H9 (cell line): ENCODE results near the gene DOLPP1. TPM values are rescaled to one million over a fixed set of nuclear protein-coding genes. Genes with fewer than 3 reads are reported as not detected.

Experiments used
- DNase-seq: peaks from one replicate; pipeline ENCODE4 v3.0.0-alpha.2; 2017
- H2AFZ ChIP-seq: one replicate; pipeline ENCODE4 v1.6.1; 2013; ENCODE audit warnings: mild to moderate bottlenecking, low read length, control low read depth, moderate library complexity
- H2AK5ac ChIP-seq: 2 replicates; pipeline ENCODE4 v1.6.1; 2013; ENCODE audit warnings: low read length, control low read depth, mixed read lengths; ENCODE audit not compliant: insufficient read length
- H2BK120ac ChIP-seq: one replicate; pipeline ENCODE4 v1.6.1; 2013; ENCODE audit warnings: low read depth, mild to moderate bottlenecking, low read length, control low read depth, inconsistent platforms; ENCODE audit not compliant: poor library complexity, severe bottlenecking
- H2BK12ac ChIP-seq: 2 replicates; pipeline ENCODE4 v1.6.1; 2013; ENCODE audit warnings: low read length, control low read depth, mixed read lengths, low read depth; ENCODE audit not compliant: insufficient read length
- H2BK15ac ChIP-seq: 2 replicates; pipeline ENCODE4 v1.6.1; 2013; ENCODE audit warnings: low read depth, low read length, control low read depth
- H2BK20ac ChIP-seq: one replicate; pipeline ENCODE4 v1.6.1; 2013; ENCODE audit warnings: low read depth, mild to moderate bottlenecking, low read length, control low read depth, inconsistent platforms; ENCODE audit not compliant: poor library complexity, severe bottlenecking
- H2BK5ac ChIP-seq: 2 replicates; pipeline ENCODE4 v1.6.1; 2013; ENCODE audit warnings: low read length, control low read depth, mixed read lengths; ENCODE audit not compliant: insufficient read length
- H3K14ac ChIP-seq: 2 replicates; pipeline ENCODE4 v1.6.1; 2013; ENCODE audit warnings: low read length, control low read depth; ENCODE audit not compliant: insufficient read depth
- H3K18ac ChIP-seq: 2 replicates; pipeline ENCODE4 v1.6.1; 2013; ENCODE audit warnings: low read depth, mild to moderate bottlenecking, mixed read lengths, low read length, control low read depth; ENCODE audit not compliant: insufficient read length
- H3K23ac ChIP-seq: 2 replicates; pipeline ENCODE4 v1.6.1; 2013; ENCODE audit warnings: low read length, control low read depth, mixed read lengths, low read depth; ENCODE audit not compliant: insufficient read length
- H3K23me2 ChIP-seq: 2 replicates; pipeline ENCODE4 v1.6.1; 2013; ENCODE audit warnings: low read depth, mild to moderate bottlenecking, mixed read lengths, low read length, control low read depth; ENCODE audit not compliant: insufficient read length, poor library complexity, severe bottlenecking
- H3K27ac ChIP-seq: 2 replicates; pipeline ENCODE4 v1.5.1; 2013; ENCODE audit warnings: low read length, control low read depth, mixed read lengths, low read depth; ENCODE audit not compliant: insufficient read length
- H3K27me3 ChIP-seq: 2 replicates; pipeline ENCODE4 v1.6.1; 2013; ENCODE audit warnings: low read length, control low read depth, inconsistent platforms; ENCODE audit not compliant: insufficient read depth
- H3K4ac ChIP-seq: 2 replicates; pipeline ENCODE4 v1.6.1; 2013; ENCODE audit warnings: low read depth, mild to moderate bottlenecking, control low read depth, inconsistent platforms, low read length, moderate library complexity
- H3K4me1 ChIP-seq: 2 replicates; pipeline ENCODE4 v1.6.1; 2013; ENCODE audit warnings: low read length, control low read depth, inconsistent platforms; ENCODE audit not compliant: insufficient read depth
- H3K4me2 ChIP-seq: 2 replicates; pipeline ENCODE4 v1.6.1; 2013; ENCODE audit warnings: low read length, control low read depth, mixed read lengths; ENCODE audit not compliant: insufficient read length, insufficient read depth
- H3K56ac ChIP-seq: 2 replicates; pipeline ENCODE4 v1.6.1; 2013; ENCODE audit warnings: low read depth, mild to moderate bottlenecking, mixed read lengths, low read length, control low read depth; ENCODE audit not compliant: insufficient read length
- H3K79me1 ChIP-seq: 2 replicates; pipeline ENCODE4 v1.6.1; 2013; ENCODE audit warnings: low read depth, mild to moderate bottlenecking, moderate library complexity, low read length, control low read depth, inconsistent platforms; ENCODE audit not compliant: insufficient read depth, poor library complexity, severe bottlenecking
- H3K79me2 ChIP-seq: 2 replicates; pipeline ENCODE4 v1.6.1; 2013; ENCODE audit warnings: low read length, control low read depth, inconsistent platforms; ENCODE audit not compliant: insufficient read depth
- H3K9ac ChIP-seq: 2 replicates; pipeline ENCODE4 v1.6.1; 2013; ENCODE audit warnings: low read length, control low read depth, mixed read lengths; ENCODE audit not compliant: insufficient read length; ENCODE audit errors: extremely low read depth
- H3K9me3 ChIP-seq: one replicate; pipeline ENCODE4 v1.6.1; 2013; ENCODE audit warnings: low read depth, low read length, inconsistent platforms; ENCODE audit not compliant: control insufficient read depth
- H3T11ph ChIP-seq: one replicate; pipeline ENCODE4 v1.6.1; 2013; ENCODE audit warnings: mild to moderate bottlenecking, low read length, control low read depth, inconsistent platforms
- H4K20me1 ChIP-seq: one replicate; pipeline ENCODE4 v1.6.1; 2013; ENCODE audit not compliant: control insufficient read depth, insufficient read length, insufficient read depth
- H4K5ac ChIP-seq: 2 replicates; pipeline ENCODE4 v1.6.1; 2013; ENCODE audit warnings: low read depth, mild to moderate bottlenecking, mixed read lengths, low read length, control low read depth; ENCODE audit not compliant: insufficient read length
- H4K8ac ChIP-seq: replicated peaks from 2 replicates; pipeline ENCODE4 v1.6.1; 2013; ENCODE audit warnings: low read length, control low read depth, mixed read lengths, low read depth; ENCODE audit not compliant: insufficient read length
- H4K91ac ChIP-seq: 2 replicates; pipeline ENCODE4 v1.6.1; 2013; ENCODE audit warnings: low read depth, mild to moderate bottlenecking, moderate library complexity, mixed read lengths, low read length, control low read depth; ENCODE audit not compliant: insufficient read length
- H3K27ac Mint-ChIP-seq, 3 experiments: 2 replicates in 2 of 3; 3 replicates in 1 of 3; pipeline ENCODE4 v1.8.0; 2020 to 2021; ENCODE audit warnings: mixed read lengths in 3 of 3, mild to moderate bottlenecking in 1 of 3, moderate library complexity in 1 of 3
- H3K27me3 Mint-ChIP-seq: 2 replicates; pipeline ENCODE4 v1.8.0; 2021; ENCODE audit warnings: low read depth, mild to moderate bottlenecking, moderate library complexity, mixed read lengths
- H3K36me3 Mint-ChIP-seq, 3 experiments: 2 replicates in 2 of 3; 3 replicates in 1 of 3; pipeline ENCODE4 v1.8.0; 2020 to 2021; ENCODE audit warnings: low read depth in 3 of 3, mixed read lengths in 3 of 3; ENCODE audit not compliant: insufficient read depth in 1 of 3
- H3K4me1 Mint-ChIP-seq, 2 experiments: 2 replicates each; pipeline ENCODE4 v1.8.0; 2020; ENCODE audit warnings: mixed read lengths in 2 of 2
- H3K4me3 Mint-ChIP-seq, 2 experiments: 2 replicates in 1 of 2; 3 replicates in 1 of 2; pipeline ENCODE4 v1.8.0; 2020 to 2021; ENCODE audit warnings: mild to moderate bottlenecking in 2 of 2, mixed read lengths in 2 of 2, moderate library complexity in 1 of 2
- H3K9me3 Mint-ChIP-seq, 2 experiments: 2 replicates in 1 of 2; 3 replicates in 1 of 2; pipeline ENCODE4 v1.8.0; 2020; ENCODE audit warnings: mild to moderate bottlenecking in 2 of 2, mixed read lengths in 2 of 2, moderate library complexity in 1 of 2
- WGBS: extraction: QIAGEN DNeasy Blood & Tissue Kit; methylation state at CpG from one replicate; pipeline ENCODE4 v1.1.7; 2013; ENCODE audit warnings: missing lambda C conversion rate, low lambda C conversion rate, mixed read lengths; ENCODE audit not compliant: insufficient read length; ENCODE audit errors: extremely low coverage; 5-methylcytosine and 5-hydroxymethylcytosine counted together
- total RNA-seq: library from RNA; stranded (reverse); gene quantifications from 2 replicates; pipeline ENCODE4 v1.2.1, GENCODE V29; 2021
- TF ChIP-seq, protein P1 (sequence below): fragments of 200-600 bp; sonication (generic); conservative IDR thresholded peaks from 3 replicates; pipeline ENCODE4 v1.8.0; 2021; ENCODE audit warnings: antibody characterized with exemption, mild to moderate bottlenecking

DOLPP1 gene
- total RNA-seq, 1 experiment from 2014 or later = 42.6 TPM

DNA sequence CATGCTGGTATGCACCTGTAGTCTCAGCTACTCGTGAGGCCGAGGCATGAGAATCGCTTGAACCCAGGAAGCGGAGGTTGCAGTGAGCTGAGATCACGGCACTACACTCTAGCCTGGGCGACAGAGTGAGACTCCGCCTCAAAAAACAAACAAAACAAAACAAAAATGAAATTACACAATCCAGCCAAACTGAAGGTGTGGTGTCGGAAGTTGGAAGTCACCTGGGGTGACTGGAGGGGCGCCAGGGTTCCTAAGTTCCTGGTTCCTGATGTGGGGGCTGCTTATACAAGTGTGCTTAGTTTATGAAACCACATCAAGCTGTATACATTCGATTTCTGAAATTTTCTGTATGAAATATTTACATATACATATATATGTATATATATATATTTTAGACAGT is 3.7 kb upstream of the DOLPP1 start:
- Histone ChIP-seq H2AK5ac (no peak overlapping the region), H3K23me2 (peaks cover 12% of the 10 kb centered on the region), H3K14ac (no peak overlapping the region), H4K91ac (no peak overlapping the region), H3T11ph (no peak overlapping the region), H3K56ac (no peak overlapping the region), H3K4me1 (no peaks in the 10 kb centered on the region; the same call in 1 of the 2 replicates), H3K27me3 (no peaks in the 10 kb centered on the region), H2AFZ (no peak overlapping the region), H4K8ac (no peak overlapping the region), H2BK20ac (no peak overlapping the region), H4K5ac (no peak overlapping the region), H2BK120ac (no peak overlapping the region), H3K79me2 (peaks cover 6% of the 10 kb centered on the region; the same call in 1 of the 2 replicates), H2BK5ac (no peak overlapping the region), H3K9me3 (no peaks in the 10 kb centered on the region), H3K27ac (no peak overlapping the region), H3K79me1 (peaks cover 2% of the 10 kb centered on the region), H3K18ac (no peak overlapping the region), H4K20me1 (no peaks in the 10 kb centered on the region), H2BK12ac (no peak overlapping the region), H2BK15ac (no peak overlapping the region), H3K23ac (no peak overlapping the region), H3K9ac (no peak overlapping the region), H3K4me2 (no peak overlapping the region), H3K4ac (no peak overlapping the region)
- TF ChIP-seq, protein P1, sequence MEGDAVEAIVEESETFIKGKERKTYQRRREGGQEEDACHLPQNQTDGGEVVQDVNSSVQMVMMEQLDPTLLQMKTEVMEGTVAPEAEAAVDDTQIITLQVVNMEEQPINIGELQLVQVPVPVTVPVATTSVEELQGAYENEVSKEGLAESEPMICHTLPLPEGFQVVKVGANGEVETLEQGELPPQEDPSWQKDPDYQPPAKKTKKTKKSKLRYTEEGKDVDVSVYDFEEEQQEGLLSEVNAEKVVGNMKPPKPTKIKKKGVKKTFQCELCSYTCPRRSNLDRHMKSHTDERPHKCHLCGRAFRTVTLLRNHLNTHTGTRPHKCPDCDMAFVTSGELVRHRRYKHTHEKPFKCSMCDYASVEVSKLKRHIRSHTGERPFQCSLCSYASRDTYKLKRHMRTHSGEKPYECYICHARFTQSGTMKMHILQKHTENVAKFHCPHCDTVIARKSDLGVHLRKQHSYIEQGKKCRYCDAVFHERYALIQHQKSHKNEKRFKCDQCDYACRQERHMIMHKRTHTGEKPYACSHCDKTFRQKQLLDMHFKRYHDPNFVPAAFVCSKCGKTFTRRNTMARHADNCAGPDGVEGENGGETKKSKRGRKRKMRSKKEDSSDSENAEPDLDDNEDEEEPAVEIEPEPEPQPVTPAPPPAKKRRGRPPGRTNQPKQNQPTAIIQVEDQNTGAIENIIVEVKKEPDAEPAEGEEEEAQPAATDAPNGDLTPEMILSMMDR = no peak
- peaks cover 3% of the 10 kb centered on the region; the same call in 1 of the 2 replicates for H3K27me3 Mint-ChIP-seq
- no peaks in the 10 kb centered on the region for H3K9me3 Mint-ChIP-seq
- peaks cover 4 to 22% of the 10 kb centered on the region in 2 experiments for H3K4me1 Mint-ChIP-seq
- peak overlapping the region in 1 of 3 experiments; percentile 32; a peak in 1 of 7 replicates for H3K27ac Mint-ChIP-seq
- no peaks in the 10 kb centered on the region; a peak in 1 of 7 replicates for H3K36me3 Mint-ChIP-seq
- no CpG with 5 or more reads among the region's 10 CpGs for WGBS
- no peak overlapping the region for H3K4me3 Mint-ChIP-seq
- DNase-seq = no peak
